Upper lobe of right lung (tissue), 1 donor: ENCODE measurements around the gene CHRNA1. TPM values are rescaled to one million over a fixed set of nuclear protein-coding genes. Genes with fewer than 3 reads are reported as not detected.

Source experiments
- ATAC-seq: fragments of 200-7000 bp; cut with Tn5 transposase; one replicate; pipeline ENCODE4 v1.9.1; 2020; ENCODE audit warnings: mild to moderate bottlenecking, moderate library complexity
- DNase-seq: peaks from one replicate; pipeline ENCODE4 v3.0.0-alpha.2; 2020
- H3K27ac ChIP-seq: fragments of 200-600 bp; one replicate; pipeline ENCODE4 v1.8.0; 2022
- H3K27me3 ChIP-seq: fragments of 200-600 bp; one replicate; pipeline ENCODE4 v1.8.0; 2022; ENCODE audit warnings: mild to moderate bottlenecking
- H3K36me3 ChIP-seq: fragments of 200-600 bp; one replicate; pipeline ENCODE4 v1.8.0; 2022
- H3K4me1 ChIP-seq: fragments of 200-600 bp; one replicate; pipeline ENCODE4 v1.8.0; 2022
- H3K4me3 ChIP-seq: fragments of 200-600 bp; one replicate; pipeline ENCODE4 v1.8.0; 2022; ENCODE audit warnings: mild to moderate bottlenecking
- H3K9me3 ChIP-seq: fragments of 200-600 bp; one replicate; pipeline ENCODE4 v1.8.0; 2022
- intact Hi-C: fragments of 100-400 bp; cut with DNase I; formaldehyde crosslinking; loops from one replicate; pipeline ENCODE4 v1.11.0; 2022
- long read RNA-seq: library from polyadenylated mRNA; unstranded; transcript quantifications from one replicate; pipeline ENCODE4 v2.0.0, GENCODE V29; 2021
- total RNA-seq: library from RNA; stranded (reverse); fragmentation: NEBNext Ultra II Directional; extraction: Animal tissue kit (Norgen Biotek cat#: 25700); gene quantifications from one replicate; pipeline ENCODE4 v1.2.1, GENCODE V29; 2021
- TF ChIP-seq, protein P1 (sequence below): fragments of 200-600 bp; IDR thresholded peaks from one replicate; pipeline ENCODE4 v1.8.0; 2022; ENCODE audit warnings: antibody characterized with exemption
- donor health status: DM: no; HTN: yes; CAD: no; lungs with severe emphysema.

CHRNA1 gene
- 0.52 TPM for total RNA-seq
- long read RNA-seq = 0 reads

DNA sequence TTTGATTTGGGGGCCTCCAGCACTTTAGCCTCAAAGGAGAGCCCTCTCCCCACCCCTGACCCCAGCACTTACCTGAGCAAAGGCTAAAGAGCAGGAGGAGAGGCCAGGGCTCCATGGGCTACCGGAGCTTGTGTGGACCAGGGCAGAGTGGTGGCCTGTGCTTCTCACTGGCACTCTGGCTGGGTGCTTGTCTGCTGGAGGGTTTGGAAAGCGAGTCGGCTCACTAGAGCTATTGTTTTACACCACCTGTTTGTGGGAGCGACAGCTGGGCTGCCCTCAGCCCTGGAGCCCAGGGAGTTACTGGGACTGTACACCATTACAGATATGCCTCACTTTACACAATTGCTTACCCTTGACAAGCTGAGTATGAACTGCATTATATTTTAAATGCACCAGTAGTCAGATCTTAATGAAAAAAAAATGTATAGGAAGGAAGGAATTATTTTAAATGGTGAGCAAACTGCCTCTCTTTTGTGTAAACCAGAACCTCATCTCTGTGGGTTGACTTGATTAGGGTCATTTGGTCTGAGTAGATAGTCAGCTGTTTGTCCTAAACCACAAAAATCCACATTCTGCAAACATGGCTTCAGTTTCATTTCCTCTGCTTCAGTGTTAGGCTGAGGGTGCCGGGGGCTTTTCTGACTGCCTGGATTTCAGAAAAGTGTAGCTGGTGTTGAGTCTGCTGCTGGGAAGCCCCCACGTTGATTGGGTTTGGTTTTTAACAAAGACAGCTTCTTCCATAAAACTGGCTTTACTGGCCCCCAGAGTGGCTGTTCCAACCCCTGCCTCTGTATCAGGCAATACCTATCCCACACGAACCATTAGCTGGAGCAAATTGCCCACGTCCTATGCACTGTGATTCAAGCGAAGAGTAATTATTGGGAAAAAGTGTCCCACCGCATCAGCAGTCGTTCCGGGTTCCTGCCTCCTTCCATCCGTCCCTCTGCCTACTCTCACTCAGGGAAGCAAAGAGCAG lies at the start of gene CHRNA1:
Gene CHRNA1, minus strand, starts transcription at position 193 of the 976 bp plus-strand sequence. Its CDS starts 78 bp downstream, at position 115.
- Histone ChIP-seq H3K27ac (no peak within 1 kb of the TSS), H3K4me1 (no peaks in the 10 kb centered on the region), H3K4me3 (no peak within 1 kb of the TSS), H3K9me3 (no peaks in the 10 kb centered on the region), H3K36me3 (no peaks in the 10 kb centered on the region), H3K27me3 (no peaks in the 10 kb centered on the region)
- intact Hi-C loops = no loop called here
- TF ChIP-seq, protein P1, sequence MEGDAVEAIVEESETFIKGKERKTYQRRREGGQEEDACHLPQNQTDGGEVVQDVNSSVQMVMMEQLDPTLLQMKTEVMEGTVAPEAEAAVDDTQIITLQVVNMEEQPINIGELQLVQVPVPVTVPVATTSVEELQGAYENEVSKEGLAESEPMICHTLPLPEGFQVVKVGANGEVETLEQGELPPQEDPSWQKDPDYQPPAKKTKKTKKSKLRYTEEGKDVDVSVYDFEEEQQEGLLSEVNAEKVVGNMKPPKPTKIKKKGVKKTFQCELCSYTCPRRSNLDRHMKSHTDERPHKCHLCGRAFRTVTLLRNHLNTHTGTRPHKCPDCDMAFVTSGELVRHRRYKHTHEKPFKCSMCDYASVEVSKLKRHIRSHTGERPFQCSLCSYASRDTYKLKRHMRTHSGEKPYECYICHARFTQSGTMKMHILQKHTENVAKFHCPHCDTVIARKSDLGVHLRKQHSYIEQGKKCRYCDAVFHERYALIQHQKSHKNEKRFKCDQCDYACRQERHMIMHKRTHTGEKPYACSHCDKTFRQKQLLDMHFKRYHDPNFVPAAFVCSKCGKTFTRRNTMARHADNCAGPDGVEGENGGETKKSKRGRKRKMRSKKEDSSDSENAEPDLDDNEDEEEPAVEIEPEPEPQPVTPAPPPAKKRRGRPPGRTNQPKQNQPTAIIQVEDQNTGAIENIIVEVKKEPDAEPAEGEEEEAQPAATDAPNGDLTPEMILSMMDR = no peak
- no peak for DNase-seq
- peak; percentile 73 for ATAC-seq

DNA sequence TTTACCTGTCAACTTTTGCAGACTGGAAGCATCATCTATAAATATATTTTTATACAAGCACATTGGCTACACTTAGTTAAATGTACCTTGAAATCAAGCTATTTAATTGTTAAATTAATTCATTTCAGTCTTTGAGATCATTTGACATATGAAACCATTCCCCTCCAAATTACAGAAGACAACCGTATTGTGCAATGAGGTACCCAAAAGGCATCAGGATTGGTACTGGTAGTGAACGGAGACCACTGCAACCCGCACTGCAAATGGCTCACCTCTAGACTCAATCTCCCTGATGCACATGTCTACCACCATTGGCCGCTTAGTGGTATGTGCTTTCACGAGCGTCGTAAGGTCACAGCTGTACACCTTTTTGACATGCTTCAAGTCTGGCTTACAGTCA lies 47.8 kb upstream of the CHRNA1 start:
- Histone ChIP-seq H3K4me1 (no peaks in the 10 kb centered on the region), H3K27ac (no peak overlapping the region), H3K4me3 (no peak overlapping the region), H3K9me3 (no peaks in the 10 kb centered on the region), H3K27me3 (no peaks in the 10 kb centered on the region), H3K36me3 (no peaks in the 10 kb centered on the region)
- TF ChIP-seq, protein P1 = no peak
- no peak for DNase-seq
- no peak for ATAC-seq
- intact Hi-C loops = no loop called here

DNA sequence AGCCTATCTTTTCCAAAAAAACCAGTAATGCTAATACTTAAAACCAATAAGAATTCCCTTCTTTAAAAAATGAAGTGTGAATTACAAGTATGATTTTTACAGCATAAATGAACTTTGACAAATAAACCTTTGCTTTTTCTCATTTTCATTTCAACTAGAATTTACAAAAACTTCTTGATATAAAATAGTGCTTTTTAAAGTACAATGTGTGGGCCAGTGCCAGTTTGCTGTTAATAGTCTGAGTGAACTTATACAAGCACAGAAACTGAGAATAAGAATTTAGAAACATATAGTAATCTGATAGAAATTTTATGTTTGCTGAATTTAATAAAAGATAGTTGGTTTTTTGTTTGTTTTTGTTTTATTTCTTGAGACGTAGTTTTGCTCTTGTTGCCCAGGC lies 43.7 kb upstream of the CHRNA1 start:
- no peaks in the 10 kb centered on the region for H3K27me3 ChIP-seq
- no peaks in the 10 kb centered on the region for H3K36me3 ChIP-seq
- H3K4me1 ChIP-seq = no peaks in the 10 kb centered on the region
- intact Hi-C loops = no loop called here
- no peak overlapping the region for H3K27ac ChIP-seq
- ATAC-seq (no peak), DNase-seq (no peak)
- no peak overlapping the region for H3K4me3 ChIP-seq
- TF ChIP-seq, protein P1 = no peak
- no peaks in the 10 kb centered on the region for H3K9me3 ChIP-seq

DNA sequence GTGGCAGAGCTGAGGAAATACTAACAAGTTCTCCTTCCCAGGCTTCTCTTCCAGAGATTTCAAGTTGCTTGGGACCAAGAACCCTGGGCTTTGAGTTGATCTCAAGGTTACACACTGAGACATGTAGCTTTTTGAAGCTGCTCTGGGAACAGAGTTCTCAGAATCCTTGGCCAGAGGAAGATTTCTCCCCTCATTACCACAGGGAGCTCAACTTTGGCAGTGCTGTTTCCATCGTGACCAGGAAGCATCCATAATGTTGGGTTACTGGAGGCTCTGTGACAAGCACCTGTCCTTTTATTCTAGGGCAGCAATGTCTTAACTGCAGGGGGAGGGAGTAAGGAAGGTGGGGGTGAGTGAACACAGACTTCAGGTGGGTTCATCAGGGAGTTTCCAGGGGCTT lies 41.5 kb upstream of the CHRNA1 start:
- TF ChIP-seq, protein P1 = no peak
- no peak for ATAC-seq

DNA sequence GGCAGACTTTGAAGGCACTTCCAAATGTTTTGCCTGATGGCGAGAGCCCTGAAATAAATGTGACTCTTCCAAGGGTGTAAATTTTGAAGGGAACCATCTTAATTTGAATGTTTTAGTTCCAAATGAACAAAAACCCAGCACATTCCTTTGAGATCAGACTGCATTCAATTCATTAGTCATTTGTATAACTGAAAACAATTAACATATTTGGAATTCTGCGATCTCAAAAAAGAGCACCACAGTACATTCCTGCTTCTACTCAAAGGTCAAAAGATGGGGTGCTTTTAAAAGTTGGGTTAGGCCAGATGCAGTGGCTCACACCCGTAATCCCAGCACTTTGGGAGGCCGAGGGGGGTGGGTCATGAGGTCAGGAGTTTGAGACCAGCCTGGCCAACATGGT lies 38.2 kb upstream of the CHRNA1 start:
- no peaks in the 10 kb centered on the region for H3K27me3 ChIP-seq
- DNase-seq (no peak), ATAC-seq (no peak)
- intact Hi-C loops = no loop called here
- TF ChIP-seq, protein P1 = no peak
- no peak overlapping the region for H3K4me3 ChIP-seq
- no peaks in the 10 kb centered on the region for H3K36me3 ChIP-seq
- no peak overlapping the region for H3K27ac ChIP-seq
- no peaks in the 10 kb centered on the region for H3K9me3 ChIP-seq
- no peaks in the 10 kb centered on the region for H3K4me1 ChIP-seq

More for the DNA sequence above, 41.5 kb upstream of the CHRNA1 start:
- Histone ChIP-seq H3K27ac (no peak overlapping the region), H3K27me3 (no peaks in the 10 kb centered on the region), H3K9me3 (no peaks in the 10 kb centered on the region), H3K36me3 (no peaks in the 10 kb centered on the region), H3K4me1 (no peaks in the 10 kb centered on the region), H3K4me3 (no peak overlapping the region)
- no peak for DNase-seq
- intact Hi-C loops = no loop called here
